HepG2 (cell line): Measurements from ENCODE around the gene LASP1. TPM values are rescaled to one million over a fixed set of nuclear protein-coding genes. Genes with fewer than 3 reads are reported as not detected.

ENCODE experiments used
- ATAC-seq: fragments of 200-7000 bp; cut with Tn5 transposase; 3 replicates; pipeline ENCODE4 v1.9.1; 2020; ENCODE audit warnings: mild to moderate bottlenecking, moderate library complexity
- BruUV-seq: library from RNA; stranded (reverse); fragments of 400-500 nt; replicated peaks from 2 replicates; lab custom pipeline; 2021; lab: Mats Ljungman, UMichigan
- CTCF ChIA-PET: fragments of 300-600 bp; formaldehyde crosslinking; extraction: SDS; loops from one replicate; lab custom pipeline; 2021; ENCODE audit warnings: low total read pairs, inconsistent platforms, low intra/inter-chr PET ratio; lab: Yijun Ruan, JAX
- POLR2A ChIA-PET: fragments of 350-600 bp; sonication (Branson Sonifier 250); formaldehyde crosslinking; loops from one replicate; lab custom pipeline; 2020; ENCODE audit warnings: antibody characterized with exemption, inconsistent platforms; lab: Yijun Ruan, JAX
- DNase-seq: peaks from one replicate; pipeline ENCODE4 v3.0.0-alpha.2; 2015; ENCODE audit warnings: low spot score
- FAIRE-seq: peaks from 3 replicates; lab custom pipeline; 2011; peaks lifted over from hg19 to GRCh38; lab: Jason Lieb, UNC
- H2AFZ ChIP-seq: one replicate; pipeline ENCODE4 v1.6.1; 2011; ENCODE audit warnings: low read length, inconsistent platforms
- H3K27ac ChIP-seq: fragments of 300-600 bp; 3 replicates; pipeline ENCODE4 v1.8.0; 2011; ENCODE audit warnings: mixed run types, mild to moderate bottlenecking, mixed read lengths, low read length, inconsistent platforms; ENCODE audit not compliant: insufficient read depth; ENCODE audit errors: extremely low read length
- H3K27me3 ChIP-seq, 2 experiments: fragments of 200-600 bp in 1 of 2; 2 replicates in 1 of 2; 3 replicates in 1 of 2; pipeline versions ENCODE4 v1.6.0 to v1.8.0; 2011; ENCODE audit warnings: low read length in 2 of 2, mild to moderate bottlenecking in 2 of 2, moderate library complexity in 2 of 2, inconsistent platforms in 1 of 2; ENCODE audit not compliant: insufficient read depth in 2 of 2, control insufficient read depth in 1 of 2
- H3K36me3 ChIP-seq, 2 experiments: fragments of 200-600 bp in 1 of 2; replicated peaks in 1 of 2; 2 replicates in 1 of 2; 3 replicates in 1 of 2; pipeline versions ENCODE4 v1.5.1 to v1.8.0; 2011; ENCODE audit warnings: low read length in 2 of 2, inconsistent platforms in 1 of 2; ENCODE audit not compliant: insufficient read depth in 2 of 2, control insufficient read depth in 1 of 2
- H3K4me1 ChIP-seq: 2 replicates; pipeline ENCODE4 v1.5.1; 2012; ENCODE audit warnings: low read length, inconsistent platforms; ENCODE audit not compliant: insufficient read depth
- H3K4me2 ChIP-seq: 2 replicates; pipeline ENCODE4 v1.6.0; 2011; ENCODE audit warnings: low read depth, low read length, inconsistent platforms
- H3K4me3 ChIP-seq, 3 experiments: fragments of 200-600 bp in 1 of 3; sonication (generic), shearing (Covaris generic) in 1 of 3; replicated peaks in 1 of 3; 2 replicates each; pipeline ENCODE4 v1.5.1; 2011 to 2016; ENCODE audit warnings: low read length in 3 of 3, inconsistent platforms in 2 of 3, low read depth in 2 of 3, mild to moderate bottlenecking in 2 of 3, control low read depth in 1 of 3, mixed read lengths in 1 of 3; ENCODE audit not compliant: insufficient read depth in 1 of 3
- H3K79me2 ChIP-seq: one replicate; pipeline ENCODE4 v1.6.1; 2011; ENCODE audit warnings: low read length, inconsistent platforms; ENCODE audit not compliant: insufficient read depth
- H3K9ac ChIP-seq: 2 replicates; pipeline ENCODE4 v1.6.0; 2011; ENCODE audit warnings: mild to moderate bottlenecking, low read depth, low read length, inconsistent platforms; ENCODE audit not compliant: insufficient read depth
- H3K9me3 ChIP-seq: 2 replicates; pipeline ENCODE4 v1.5.1; 2012; ENCODE audit warnings: mild to moderate bottlenecking, low read length
- H4K20me1 ChIP-seq: 2 replicates; pipeline ENCODE4 v1.6.0; 2011; ENCODE audit warnings: inconsistent platforms, mild to moderate bottlenecking, low read length, moderate library complexity; ENCODE audit not compliant: insufficient read depth
- CENPBD1 ChIP-seq: sonication (generic); formaldehyde crosslinking; IDR thresholded peaks from 2 replicates; pipeline ENCODE4 v1.8.0; 2022; ENCODE audit warnings: missing genetic modification reagents, low read depth, mild to moderate bottlenecking, borderline replicate concordance
- IKZF4 ChIP-seq: sonication (generic); formaldehyde crosslinking; IDR thresholded peaks from 2 replicates; pipeline ENCODE4 v1.5.1; 2020; ENCODE audit warnings: borderline replicate concordance, mild to moderate bottlenecking, low read depth, missing genetic modification reagents; ENCODE audit errors: not compliant biosample characterization
- RXRB ChIP-seq: IDR thresholded peaks from 2 replicates; pipeline ENCODE4 v1.6.1; 2016; ENCODE audit warnings: borderline replicate concordance, missing genetic modification reagents, missing compliant biosample characterization
- SALL1 ChIP-seq: sonication (generic); formaldehyde crosslinking; IDR thresholded peaks from 2 replicates; pipeline ENCODE4 v1.8.0; 2022; ENCODE audit warnings: mild to moderate bottlenecking, missing genetic modification reagents
- ZBTB14 ChIP-seq: sonication (generic); formaldehyde crosslinking; IDR thresholded peaks from 2 replicates; pipeline ENCODE4 v1.4.0; 2020; ENCODE audit warnings: missing genetic modification reagents
- ZNF225 ChIP-seq: sonication (generic); formaldehyde crosslinking; IDR thresholded peaks from 2 replicates; pipeline ENCODE4 v1.4.0; 2020; ENCODE audit warnings: mild to moderate bottlenecking, missing genetic modification reagents
- ZNF232 ChIP-seq: sonication (generic); formaldehyde crosslinking; IDR thresholded peaks from 2 replicates; pipeline ENCODE4 v1.4.0; 2020; ENCODE audit warnings: missing genetic modification reagents, borderline replicate concordance
- ZNF292 ChIP-seq: sonication (generic); formaldehyde crosslinking; IDR thresholded peaks from 2 replicates; pipeline ENCODE4 v1.8.1; 2022; ENCODE audit warnings: mild to moderate bottlenecking, low read depth, missing genetic modification reagents, borderline replicate concordance
- ZNF513 ChIP-seq: sonication (generic); formaldehyde crosslinking; conservative IDR thresholded peaks from 2 replicates; pipeline ENCODE4 v1.5.0; 2020; ENCODE audit warnings: missing genetic modification reagents
- ZNF547 ChIP-seq: sonication (generic); formaldehyde crosslinking; IDR thresholded peaks from 2 replicates; pipeline ENCODE4 v1.5.1; 2020; ENCODE audit warnings: mild to moderate bottlenecking, missing genetic modification reagents
- ZNF569 ChIP-seq: sonication (generic); formaldehyde crosslinking; IDR thresholded peaks from 2 replicates; pipeline ENCODE4 v1.5.0; 2020; ENCODE audit warnings: mild to moderate bottlenecking, missing genetic modification reagents, moderate library complexity, borderline replicate concordance
- ZNF770 ChIP-seq: sonication (generic); formaldehyde crosslinking; IDR thresholded peaks from 2 replicates; pipeline ENCODE4 v1.5.0; 2020; ENCODE audit warnings: mild to moderate bottlenecking, missing genetic modification reagents
- WGBS: methylation state at CpG from one replicate; pipeline ENCODE4 v1.1.6; 2017; ENCODE audit warnings: low lambda C conversion rate; 5-methylcytosine and 5-hydroxymethylcytosine counted together
- in situ Hi-C: cut with HindIII; loops from 2 replicates; pipeline ENCODE4 v1.10.0; 2017; ENCODE audit warnings: low pct_unique_long_range_greater_than_20kb; ENCODE audit not compliant: extremely low pct_ligation_motif_present
- intact Hi-C: fragments of 100-400 bp; cut with micrococcal nuclease; formaldehyde crosslinking; loops from one replicate; pipeline ENCODE4 v1.10.0; 2022; ENCODE audit not compliant: unreplicated experiment
- polyA plus RNA-seq, 8 experiments: library from polyadenylated mRNA; depleted of rRNA in 3 of 8; stranded (reverse) in 7 of 8; unstranded in 1 of 8; fragments of >200 nt; fragmentation: Illumina TruSeq in 4 of 8; extraction: Trizol in 4 of 8; gene quantifications; 2 replicates each; pipeline versions ENCODE4 v1.2.1 to v1.2.3, GENCODE V29; 2011 to 2016; ENCODE audit warnings: low read depth in 4 of 8, missing spikeins in 1 of 8, mixed read lengths in 1 of 8; ENCODE audit not compliant: insufficient read depth in 1 of 8
- total RNA-seq, 5 experiments: library from RNA; depleted of rRNA; stranded (reverse); fragments of >200 nt; fragmentation: Illumina TruSeq; extraction: Trizol; gene quantifications; 2 replicates each; pipeline ENCODE4 v1.2.3, GENCODE V29; 2016; ENCODE audit warnings: low read depth in 1 of 5

Gene LASP1
- total and polyA plus RNA-seq, 2 of the 13 experiments (the other 11 are each of a cell fraction or from before 2014, with no cell fraction given) = 70.1 to 97.0 TPM

- TF ChIP-seq ZNF513 (CRISPR knock-in tag) (no peak), ZNF232 (CRISPR knock-in tag) (no peak), ZNF569 (CRISPR knock-in tag) (no peak), ZBTB14 (no peak), IKZF4 (no peak)
These were observed 14.0 kb downstream of the LASP1 start (continued) for GRCh38 chr17:38883592-38884526.

- FAIRE-seq = no peak
- BruUV-seq = no TSS peak
- WGBS = 83% methylated on average over 9 of the region's 9 CpGs
- in situ Hi-C loops = no loop called here
- Histone ChIP-seq H3K9me3 (no peaks in the 10 kb centered on the region), H2AFZ (no peak overlapping the region), H3K79me2 (peaks cover 63% of the 10 kb centered on the region), H3K9ac (no peak overlapping the region), H3K36me3 (peaks cover 60 to 88% of the 10 kb centered on the region in 2 experiments), H3K4me2 (peak overlapping the region; percentile 4; the same call in 1 of the 2 replicates), H3K27ac (peak overlapping the region; percentile 14), H3K4me3 (no peak overlapping the region), H3K27me3 (no peaks in the 10 kb centered on the region), H3K4me1 (peaks cover 43% of the 10 kb centered on the region), H4K20me1 (peaks cover 52% of the 10 kb centered on the region)
- intact Hi-C loops = loop anchor here (1.0 kb wide), 1 partner anchor 30 kb away; no protein-coding TSS in a partner anchor
- peak; percentile 52 for DNase-seq
- POLR2A ChIA-PET = interaction anchor here (0.9 to 3.8 kb wide), 8 partner anchors 12 to 315 kb away, joined by 3 to 18 read pairs (median 4); partner anchors contain the start of genes LASP1 and RPL19
- peak; percentile 74 for ATAC-seq
- CTCF ChIA-PET = no interaction called here
- TF ChIP-seq SALL1 (CRISPR knock-in tag) (0 out of 2 replicates have a peak, but pooled peaks have one; percentile 54), ZNF225 (CRISPR knock-in tag) (no peak), ZNF547 (CRISPR knock-in tag) (peak; percentile 50; the same call in 1 of the 2 replicates), CENPBD1 (CRISPR knock-in tag) (no peak), ZNF292 (peak; percentile 31; the same call in 1 of the 2 replicates), RXRB (CRISPR knock-in tag) (0 out of 2 replicates have a peak, but pooled peaks have one; percentile 16), ZNF770 (CRISPR knock-in tag) (no peak)
These were observed 15.3 kb downstream of the LASP1 start for GRCh38 chr17:38885044-38885727.
